ENCODE data around the gene SMARCA4.
"Not testable (repeated sequence)": the region's sequence is repeated elsewhere in the genome, so short reads cannot be mapped to it uniquely, and the experiment has no call there.

Gene SMARCA4

DNA sequence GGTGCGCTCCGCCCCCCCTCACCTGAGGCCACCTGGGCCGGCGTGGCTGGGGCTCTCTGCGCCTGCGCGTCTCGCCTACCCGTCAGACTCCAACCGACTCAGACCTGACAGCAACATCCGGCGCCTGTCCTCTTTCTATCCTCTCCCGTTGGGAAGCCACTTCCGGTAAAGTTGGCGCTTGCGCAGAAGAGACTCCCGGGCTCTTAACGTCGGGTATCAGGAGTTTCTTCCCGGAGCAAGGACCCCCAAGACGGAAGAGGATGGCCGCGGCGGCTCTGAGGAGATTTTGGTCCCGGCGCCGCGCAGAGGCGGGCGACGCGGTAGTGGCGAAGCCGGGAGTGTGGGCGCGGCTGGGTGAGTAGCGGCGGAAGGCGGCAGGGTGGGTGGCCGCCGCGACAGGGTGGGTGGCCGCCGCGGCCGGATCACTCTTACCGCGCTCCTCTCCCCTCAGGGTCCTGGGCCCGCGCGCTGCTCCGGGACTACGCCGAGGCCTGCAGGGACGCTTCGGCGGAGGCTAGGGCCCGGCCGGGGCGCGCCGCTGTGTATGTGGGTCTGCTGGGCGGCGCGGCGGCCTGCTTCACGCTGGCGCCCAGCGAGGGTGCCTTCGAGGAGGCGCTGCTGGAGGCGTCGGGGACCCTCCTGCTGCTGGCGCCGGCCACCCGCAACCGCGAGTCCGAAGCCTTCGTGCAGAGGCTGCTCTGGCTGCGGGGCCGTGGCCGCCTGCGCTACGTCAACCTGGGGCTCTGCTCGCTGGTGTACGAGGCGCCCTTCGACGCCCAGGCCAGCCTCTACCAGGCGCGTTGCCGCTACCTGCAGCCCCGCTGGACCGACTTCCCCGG, 32.0 kb upstream of the SMARCA4 start, which contains the start of the genes TIMM29 and YIPF2:
Gene TIMM29, plus strand, starts transcription at position 249 of the 839 bp plus-strand sequence. Its CDS starts 12 bp downstream, at position 261.
Gene YIPF2, minus strand, starts transcription at position 77 of the 839 bp plus-strand sequence. CDS start 229 bp downstream, outside the sequence.
- DNase-seq (ENCODE audit: low read depth), result peak; percentile 99

GRCh38 chr19:10929402-10929794, 31.4 kb upstream of the SMARCA4 start:
- DNase-seq (ENCODE audit: low read depth), result no peak

- DNase-seq (ENCODE audit: low read depth), result no peak
These were observed 25.3 kb upstream of the SMARCA4 start for GRCh38 chr19:10935371-10936059.

GRCh38 chr19:10936661-10937084, 24.2 kb upstream of the SMARCA4 start:
- DNase-seq (ENCODE audit: low read depth), result peak; percentile 89

DNA sequence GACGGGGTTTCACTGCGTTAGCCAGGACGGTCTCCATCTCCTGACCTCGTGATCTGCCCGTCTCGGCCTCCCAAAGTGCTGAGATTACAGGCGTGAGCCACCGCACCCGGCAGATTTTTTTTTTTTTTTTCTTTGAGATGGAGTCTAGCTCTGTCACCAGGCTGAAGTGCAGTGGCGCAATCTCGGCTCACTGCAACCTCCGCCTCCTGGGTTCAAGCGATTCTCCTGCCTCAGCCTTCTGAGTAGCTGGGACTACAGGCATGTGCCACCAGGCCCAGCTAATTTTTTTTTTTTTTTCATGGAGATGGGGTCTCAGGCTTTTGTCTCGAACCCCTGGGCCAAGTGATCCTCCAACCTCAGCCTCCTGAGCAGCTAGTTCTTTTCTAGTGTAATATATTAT, 19.2 kb upstream of the SMARCA4 start:
- DNase-seq (ENCODE audit: low read depth), result not testable (repeated sequence)

- DNase-seq (ENCODE audit: low read depth), result not testable (repeated sequence)
These were observed 17.4 kb upstream of the SMARCA4 start for GRCh38 chr19:10943412-10943811.

GRCh38 chr19:10945264-10945663, 15.6 kb upstream of the SMARCA4 start:
- no peak for DNase-seq (ENCODE audit: low read depth)

- DNase-seq (ENCODE audit: low read depth), result no peak
These were observed 13.7 kb upstream of the SMARCA4 start for GRCh38 chr19:10946958-10947657.

GRCh38 chr19:10952809-10953208, 8.0 kb upstream of the SMARCA4 start:
- DNase-seq (ENCODE audit: low read depth), result no peak

GRCh38 chr19:10959277-10959968, 1.4 kb upstream of the SMARCA4 start:
- DNase-seq (ENCODE audit: low read depth), result not testable (repeated sequence)

- peak; percentile 55 for DNase-seq (ENCODE audit: low read depth)
These were observed 437 bp downstream of the SMARCA4 start for GRCh38 chr19:10961073-10961860.

DNA sequence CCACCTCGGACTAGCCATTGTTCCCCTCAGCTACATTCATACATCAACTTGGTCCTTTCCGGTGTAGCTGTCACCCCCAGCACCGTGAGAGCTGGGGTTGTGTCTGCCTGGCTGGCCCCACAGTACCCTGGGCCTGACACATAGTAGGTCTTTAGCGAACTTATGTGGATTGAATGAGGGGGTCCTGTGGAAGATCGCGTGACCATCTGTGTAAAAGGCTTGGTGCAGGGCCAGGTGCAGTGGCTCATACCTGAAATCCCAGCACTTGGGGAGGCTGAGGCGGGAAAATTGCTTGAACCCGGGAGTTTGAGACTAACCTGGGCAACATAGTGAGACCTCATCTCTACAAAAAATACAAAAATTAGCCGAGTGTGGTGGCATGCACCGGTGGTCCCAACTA, 2.0 kb downstream of the SMARCA4 start:
- no peak for DNase-seq (ENCODE audit: low read depth)

DNA sequence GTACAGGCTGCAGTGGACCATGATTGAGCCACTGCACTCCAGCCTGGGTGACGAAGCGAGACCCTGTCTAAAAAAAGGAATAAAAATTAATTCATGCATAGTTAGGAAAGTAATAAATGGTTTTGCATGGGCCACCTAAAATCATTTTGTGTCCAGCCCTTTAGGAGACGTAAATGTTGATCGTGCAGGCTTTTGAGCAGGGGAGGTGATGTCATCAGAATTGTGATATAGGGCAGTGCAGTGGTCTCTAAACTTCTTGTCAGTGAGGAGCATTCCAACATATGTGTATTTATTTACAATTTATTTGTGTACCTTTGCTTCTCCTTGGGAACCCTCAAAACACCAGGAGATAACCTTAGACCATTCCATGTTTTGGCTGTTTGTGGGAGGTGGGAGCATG, 3.0 kb downstream of the SMARCA4 start:
- no peak for DNase-seq (ENCODE audit: low read depth)

GRCh38 chr19:10964903-10965302, 4.1 kb downstream of the SMARCA4 start:
- DNase-seq (ENCODE audit: low read depth), result no peak

DNA sequence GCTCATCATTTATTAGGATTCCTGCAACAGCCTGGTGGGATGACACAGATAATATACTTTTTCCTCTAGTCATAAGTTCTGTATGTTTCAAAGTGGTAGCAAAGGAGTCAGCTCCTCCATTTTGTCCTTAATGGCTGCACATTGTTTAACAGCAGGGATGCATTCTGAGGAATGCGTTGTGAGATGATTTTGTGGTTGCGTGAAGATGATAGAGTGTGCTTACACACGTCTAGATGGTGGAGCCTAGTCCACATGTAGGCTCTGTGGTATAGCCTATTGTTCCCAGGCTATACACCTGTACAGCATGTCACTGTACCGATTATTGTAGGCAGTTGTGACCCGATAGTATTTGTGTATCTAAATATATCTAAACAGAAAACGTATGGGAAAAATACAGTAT, 4.6 kb downstream of the SMARCA4 start:
- no peak for DNase-seq (ENCODE audit: low read depth)

- no peak for DNase-seq (ENCODE audit: low read depth)
These were observed 6.0 kb downstream of the SMARCA4 start for GRCh38 chr19:10966809-10967208.

DNA sequence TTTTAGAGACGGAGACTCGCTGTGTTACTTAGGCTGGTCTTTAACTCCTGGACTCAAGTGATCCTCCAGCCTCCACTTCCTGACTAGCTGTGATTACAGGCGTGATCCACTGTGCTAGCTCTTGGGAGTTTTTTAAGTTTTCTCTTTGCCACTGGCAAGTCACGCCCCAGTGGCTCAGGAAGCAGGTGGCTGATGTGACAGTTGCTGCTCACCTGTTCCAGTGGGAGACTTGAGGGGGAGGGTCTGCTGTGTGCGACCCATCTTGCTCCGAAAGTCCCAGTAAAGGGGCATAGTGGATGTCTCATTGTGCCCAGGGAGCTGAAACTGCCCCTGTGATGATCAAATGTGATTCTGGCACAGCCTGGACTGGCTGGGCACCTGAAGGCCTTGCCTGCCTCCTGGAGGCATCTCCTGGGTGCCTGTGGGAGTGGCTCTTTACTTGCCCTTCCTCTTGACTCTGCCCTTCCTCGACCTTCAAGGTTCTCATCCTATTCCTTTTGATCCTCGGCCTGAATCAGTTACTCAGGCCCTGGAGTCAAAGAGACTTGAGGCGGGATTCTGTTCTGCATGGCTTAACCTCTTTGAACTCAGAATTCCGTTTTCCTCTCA, 7.8 kb downstream of the SMARCA4 start:
- no peak for DNase-seq (ENCODE audit: low read depth)

GRCh38 chr19:10971107-10971726, 10.4 kb downstream of the SMARCA4 start:
- DNase-seq (ENCODE audit: low read depth), result no peak

- no peak for DNase-seq (ENCODE audit: low read depth)
These were observed 14.7 kb downstream of the SMARCA4 start for GRCh38 chr19:10975374-10976130.

Measured in ELR (cell line).